ENCODE results near the gene TSR1.

The TSR1 gene

DNA sequence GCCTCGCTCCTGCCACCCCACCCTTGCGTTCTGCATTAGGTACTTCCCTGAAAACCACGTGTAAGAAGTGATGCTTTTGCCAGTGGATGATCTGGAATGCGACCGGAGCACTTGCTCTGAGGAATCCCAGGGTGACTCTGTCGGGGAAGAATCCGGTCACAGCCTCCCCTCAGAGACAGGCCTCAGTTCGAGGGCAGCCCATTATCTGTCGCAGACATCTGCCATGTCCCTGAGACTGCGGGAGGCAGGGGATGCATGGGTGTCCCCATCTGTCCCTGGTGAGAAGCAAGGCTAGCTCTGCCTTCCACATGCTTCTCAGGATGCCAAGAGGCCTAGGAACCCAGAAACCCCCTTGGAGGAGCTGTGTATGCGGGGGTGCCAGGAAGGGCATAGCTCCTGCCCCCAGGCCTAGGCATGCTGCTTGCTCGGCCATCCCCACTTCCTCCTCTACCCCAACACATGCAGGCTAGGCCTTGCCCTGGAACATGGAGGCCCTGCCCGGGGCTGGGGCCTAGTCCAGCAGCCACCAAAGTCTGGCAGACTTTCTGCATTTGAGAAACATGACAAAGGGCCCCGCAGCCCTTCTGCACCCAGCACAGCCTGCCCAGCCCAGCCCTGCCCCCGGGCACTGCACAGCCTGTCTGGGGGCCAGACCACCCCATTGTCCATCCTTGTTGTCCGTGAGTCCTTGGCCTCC is 44.1 kb upstream of the TSR1 start:
- TF ChIP-seq CTCF (IDR thresholded peaks at IDR 0.05; ENCODE audit: low read depth, low read length, missing control alignments): no peak
- no peak overlapping the region for H3K4me3 ChIP-seq (replicated peaks; ENCODE audit: low read depth, low read length)
- no peak for DNase-seq (ENCODE audit: extremely low read depth, low read depth)

GRCh38 chr17:2379489-2380225 is 43.4 kb upstream of the TSR1 start:
- no peak for DNase-seq (ENCODE audit: extremely low read depth, low read depth)
- no peak for TF ChIP-seq CTCF (IDR thresholded peaks at IDR 0.05; ENCODE audit: low read depth, low read length, missing control alignments)
- no peak overlapping the region for H3K4me3 ChIP-seq (replicated peaks; ENCODE audit: low read depth, low read length)

DNA sequence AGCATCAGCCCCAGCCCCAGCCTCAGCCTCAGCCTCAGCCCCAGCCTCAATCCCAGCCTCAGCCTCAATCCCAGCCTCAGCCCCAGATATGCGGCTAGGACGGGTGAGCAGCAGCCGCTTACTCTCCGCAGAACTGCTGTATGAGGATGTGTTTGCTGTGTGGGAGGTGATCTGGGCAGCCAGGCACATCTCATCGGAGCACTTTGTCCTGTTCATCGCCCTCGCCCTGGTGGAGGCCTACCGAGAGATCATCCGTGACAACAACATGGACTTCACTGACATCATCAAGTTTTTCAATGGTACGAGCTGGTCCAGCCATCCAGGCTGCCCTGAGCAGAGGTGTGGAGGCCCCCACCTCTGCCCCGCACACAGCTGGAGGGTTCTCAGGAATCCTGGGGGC is 42.6 kb upstream of the TSR1 start:
- H3K4me3 ChIP-seq (replicated peaks; ENCODE audit: low read depth, low read length): no peak overlapping the region
- TF ChIP-seq CTCF (IDR thresholded peaks at IDR 0.05; ENCODE audit: low read depth, low read length, missing control alignments): no peak
- DNase-seq (ENCODE audit: extremely low read depth, low read depth): no peak

GRCh38 chr17:2377659-2378058 is 41.4 kb upstream of the TSR1 start:
- DNase-seq (ENCODE audit: extremely low read depth, low read depth): no peak

DNA sequence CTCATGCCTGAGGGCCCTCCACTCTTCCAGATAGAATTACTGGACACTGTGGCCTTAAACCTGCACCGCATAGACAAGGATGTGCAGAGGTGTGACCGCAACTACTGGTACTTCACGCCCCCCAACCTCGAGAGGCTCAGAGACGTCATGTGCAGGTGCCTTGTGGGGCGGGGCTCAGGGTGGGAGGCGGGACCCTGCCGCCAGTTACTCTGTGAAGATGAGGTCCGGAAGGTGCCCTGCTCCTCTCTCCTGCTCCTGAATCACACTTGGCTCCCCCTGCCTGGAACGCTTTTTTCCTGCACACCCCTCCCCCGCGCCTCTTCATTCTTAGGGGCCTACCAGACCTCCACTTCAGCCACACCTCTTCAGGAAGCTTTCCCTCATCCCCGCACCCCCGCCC is 39.9 kb upstream of the TSR1 start:
- no peak for TF ChIP-seq CTCF (IDR thresholded peaks at IDR 0.05; ENCODE audit: low read depth, low read length, missing control alignments)
- H3K4me3 ChIP-seq (replicated peaks; ENCODE audit: low read depth, low read length): no peak overlapping the region
- DNase-seq (ENCODE audit: extremely low read depth, low read depth): no peak

More at GRCh38 chr17:2377659-2378058, 41.4 kb upstream of the TSR1 start:
- TF ChIP-seq CTCF (IDR thresholded peaks at IDR 0.05; ENCODE audit: low read depth, low read length, missing control alignments): no peak
- no peak overlapping the region for H3K4me3 ChIP-seq (replicated peaks; ENCODE audit: low read depth, low read length)

DNA sequence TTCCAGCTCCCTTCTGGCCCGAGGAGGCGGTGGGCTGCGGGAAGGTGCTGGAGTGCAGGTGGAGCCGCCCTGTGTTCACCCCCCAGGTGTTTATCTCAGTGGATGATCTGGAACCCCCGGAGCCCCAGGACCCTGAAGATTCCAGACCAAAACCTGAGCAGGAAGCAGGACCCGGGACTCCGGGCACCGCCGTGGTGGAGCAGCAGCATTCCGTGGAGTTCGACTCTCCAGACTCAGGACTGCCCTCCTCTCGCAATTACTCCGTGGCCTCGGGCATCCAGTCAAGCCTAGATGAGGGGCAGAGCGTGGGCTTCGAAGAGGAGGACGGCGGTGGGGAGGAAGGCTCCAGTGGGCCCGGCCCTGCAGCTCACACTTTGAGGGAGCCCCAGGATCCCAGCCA is 39.1 kb upstream of the TSR1 start:
- no peak for TF ChIP-seq CTCF (IDR thresholded peaks at IDR 0.05; ENCODE audit: low read depth, low read length, missing control alignments)
- H3K4me3 ChIP-seq (replicated peaks; ENCODE audit: low read depth, low read length): no peak overlapping the region
- no peak for DNase-seq (ENCODE audit: extremely low read depth, low read depth)

Measured in HFF-Myc (cell line).